SIG-M5 treated with dmso at 0.1 percent for 504 hours (cell line): ENCODE results near the gene NCK2.

Experiments
- DNase-seq: peaks from one replicate; lab custom pipeline; 2025; ENCODE audit not compliant: unreplicated experiment; lab: John Stamatoyannopoulos, UW

Gene NCK2

DNA sequence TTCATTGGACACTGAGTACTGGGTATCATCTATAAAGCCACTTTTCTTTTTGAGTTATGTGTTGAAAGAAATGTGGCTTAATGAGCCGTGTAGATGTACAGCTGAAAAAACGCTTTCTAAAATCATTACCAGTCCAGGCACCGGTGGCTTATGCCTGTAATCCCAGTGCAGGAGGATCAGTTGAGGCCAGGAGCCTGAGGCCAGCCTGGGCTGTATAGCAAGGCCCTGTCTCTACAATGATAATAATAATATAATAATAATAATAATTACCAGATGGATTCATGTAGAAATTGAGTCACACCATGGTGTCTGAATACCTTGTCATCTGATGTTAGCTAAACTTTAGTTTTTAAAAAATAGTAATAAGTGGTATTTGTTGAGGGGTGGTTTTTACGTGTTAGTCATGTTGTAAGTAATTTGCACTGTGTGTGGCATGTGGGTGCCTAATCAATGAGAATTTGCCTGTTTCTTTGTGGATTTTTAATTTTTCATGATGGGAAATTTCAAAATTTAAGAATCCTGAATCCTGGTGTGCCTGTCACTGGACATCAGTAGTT, 30.1 kb downstream of the NCK2 start:
- no peak for DNase-seq

DNA sequence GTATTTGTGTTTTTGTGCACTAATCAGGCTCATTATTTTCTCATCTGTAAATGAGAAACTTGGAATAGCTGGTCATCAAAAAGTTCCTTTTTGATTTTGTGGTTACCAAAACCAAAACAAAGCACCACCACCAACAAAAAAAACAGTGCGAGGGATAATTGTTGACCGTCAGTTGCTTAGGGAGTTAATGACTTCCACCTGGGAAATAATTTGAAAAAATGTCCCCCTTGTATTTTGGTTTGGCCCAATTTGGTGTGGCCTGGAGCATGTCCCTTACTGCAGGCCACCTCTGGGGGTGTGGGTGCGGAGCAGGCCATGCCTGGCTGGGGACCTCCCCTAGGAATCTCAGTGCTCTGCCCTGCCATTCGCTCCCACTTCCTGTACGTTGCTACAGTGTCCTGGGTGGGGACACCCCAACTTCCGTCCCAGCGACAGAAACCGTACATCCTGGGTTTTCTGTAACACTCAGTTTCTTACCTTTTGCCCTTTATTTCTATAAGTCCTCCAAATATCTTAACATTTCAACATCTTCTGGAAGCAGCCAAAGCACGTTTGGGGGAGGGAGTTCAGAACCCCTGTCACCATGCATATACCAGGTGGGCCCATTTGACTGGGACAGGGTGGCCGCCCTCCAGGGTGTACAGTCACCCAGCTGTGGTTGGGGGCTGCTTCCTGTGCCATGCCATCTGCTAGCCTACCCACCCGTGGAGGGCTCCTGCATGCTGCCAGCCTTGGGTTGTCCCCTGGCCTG, 31.3 kb downstream of the NCK2 start:
- no peak for DNase-seq

DNA sequence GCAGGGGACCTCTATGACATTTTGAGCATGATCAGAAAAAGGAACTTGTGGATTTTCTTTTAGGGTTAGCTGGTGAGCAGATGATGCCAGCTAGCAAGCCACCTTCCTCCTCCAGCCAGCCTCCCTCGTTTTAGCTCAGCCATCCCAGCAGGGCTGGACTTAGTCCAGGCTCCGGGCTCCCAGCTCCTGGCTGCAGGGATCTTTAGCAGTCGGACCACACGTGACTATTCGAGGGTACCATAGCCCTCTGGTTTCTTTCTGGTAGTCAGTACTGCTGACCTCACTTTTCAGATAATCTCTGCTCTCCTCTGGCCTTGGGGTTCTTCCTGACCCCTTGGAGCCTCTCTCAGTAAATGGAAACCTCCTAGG, 31.8 kb downstream of the NCK2 start:
- no peak for DNase-seq

DNA sequence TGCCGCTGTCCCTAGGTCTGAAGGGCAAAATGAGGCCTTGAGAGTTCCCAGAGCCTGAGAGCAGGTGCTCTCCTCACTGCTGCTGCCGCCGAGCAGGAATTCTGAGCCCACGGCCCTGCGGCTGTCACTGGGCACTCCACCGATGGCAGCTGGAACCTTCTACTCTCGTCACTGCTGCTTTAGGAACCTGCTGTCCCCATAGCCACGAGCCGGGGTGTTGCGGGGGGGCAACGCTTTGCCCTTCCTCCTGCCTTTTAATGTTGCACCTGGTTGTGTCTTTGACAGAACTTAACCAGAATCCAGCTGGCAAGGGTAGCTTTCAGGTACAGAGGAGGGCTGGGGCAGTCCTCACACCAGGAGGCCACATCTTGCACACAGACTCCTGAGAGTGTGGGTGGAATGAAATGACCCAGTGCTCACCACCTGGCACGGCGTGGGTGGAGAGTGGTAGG, 32.3 kb downstream of the NCK2 start:
- no peak for DNase-seq

DNA sequence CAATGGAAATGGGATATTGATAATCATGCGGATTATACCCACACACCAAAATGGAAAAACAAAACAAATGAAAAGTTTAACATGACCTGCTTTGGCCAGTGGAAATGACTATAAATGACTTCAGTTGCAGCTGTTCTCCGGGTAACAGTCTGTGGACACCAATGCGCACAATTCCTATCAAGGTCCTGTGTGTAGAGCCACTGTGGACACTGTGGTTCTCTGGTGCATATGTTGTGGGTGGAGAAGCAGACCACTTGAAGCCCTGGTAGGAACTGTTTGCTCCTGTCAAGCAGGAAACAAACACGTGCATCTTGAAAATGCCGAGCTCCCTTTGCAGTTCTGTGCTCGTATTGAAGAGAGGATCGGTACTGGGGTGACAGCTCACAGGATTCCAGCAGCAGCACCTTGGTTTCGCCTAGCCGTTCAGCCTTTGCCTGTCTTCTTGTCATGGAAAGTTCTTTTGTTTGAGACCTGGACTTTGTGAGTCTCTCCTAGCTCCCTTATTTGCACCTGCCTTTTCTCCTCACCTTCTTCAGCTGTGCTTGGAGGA, 32.9 kb downstream of the NCK2 start:
- DNase-seq = no peak

DNA sequence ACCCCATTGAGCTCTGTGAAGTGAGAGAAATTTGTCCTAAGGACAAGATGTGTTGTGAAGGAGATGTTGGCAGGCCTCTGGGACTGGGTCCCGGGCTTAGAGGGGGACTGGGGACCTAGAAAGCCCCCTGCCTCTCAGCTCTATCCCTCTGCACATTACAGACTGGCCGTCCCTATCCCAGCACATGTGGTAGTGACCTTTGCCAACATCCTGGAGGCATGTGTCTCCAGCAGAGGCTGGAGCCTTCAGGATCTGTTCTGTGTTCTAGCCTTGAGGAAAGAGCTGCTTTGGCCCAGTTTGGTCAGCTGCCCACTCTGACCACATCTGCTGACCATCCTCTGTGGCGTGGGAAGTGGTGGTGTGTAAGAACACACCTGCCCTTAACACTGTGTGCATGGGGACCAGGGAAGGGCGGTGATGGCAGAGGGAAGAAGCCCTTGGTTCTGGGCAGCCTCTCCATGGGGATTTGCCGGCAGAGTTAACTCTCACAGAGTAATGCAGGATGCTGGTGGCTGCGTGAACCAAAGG, 33.4 kb downstream of the NCK2 start:
- DNase-seq = no peak

DNA sequence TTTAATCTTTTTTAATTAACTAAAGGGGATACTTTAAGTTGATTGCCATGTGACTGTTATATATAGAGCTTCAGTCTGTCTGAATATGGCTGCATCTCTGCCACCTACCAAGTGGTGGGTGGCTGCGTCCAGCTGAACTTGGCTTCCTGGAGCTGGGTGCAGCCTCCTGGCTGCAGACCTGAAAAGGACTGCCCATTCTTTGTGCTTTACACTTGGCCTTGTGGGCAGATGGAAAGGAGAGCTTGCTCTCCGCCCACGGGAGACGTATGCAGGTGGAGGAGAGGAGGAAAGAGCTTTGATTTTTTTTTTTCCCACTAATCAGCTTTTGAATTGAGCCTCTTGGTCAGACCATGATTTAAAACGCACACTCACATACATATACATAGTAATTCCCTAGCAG, 34.7 kb downstream of the NCK2 start:
- no peak for DNase-seq

DNA sequence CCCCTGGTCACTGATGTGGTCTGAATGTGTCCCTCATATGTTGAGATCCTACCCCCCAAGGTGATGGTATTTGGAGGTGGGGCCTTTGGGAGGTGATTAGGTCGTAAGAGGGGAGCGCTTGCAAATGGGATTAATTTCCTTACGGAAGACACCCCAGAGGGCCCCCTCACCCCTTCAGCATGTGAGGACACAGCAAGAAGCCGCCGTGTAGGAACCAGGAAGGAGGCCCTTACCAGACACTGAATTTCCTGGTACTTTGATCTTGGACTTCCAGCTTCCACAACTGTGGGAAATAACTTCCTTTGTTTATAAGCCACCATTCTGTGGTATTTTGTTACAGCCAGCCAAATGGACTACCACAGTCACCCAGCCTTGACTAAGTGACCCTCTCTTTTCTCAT, 35.9 kb downstream of the NCK2 start:
- DNase-seq = no peak

DNA sequence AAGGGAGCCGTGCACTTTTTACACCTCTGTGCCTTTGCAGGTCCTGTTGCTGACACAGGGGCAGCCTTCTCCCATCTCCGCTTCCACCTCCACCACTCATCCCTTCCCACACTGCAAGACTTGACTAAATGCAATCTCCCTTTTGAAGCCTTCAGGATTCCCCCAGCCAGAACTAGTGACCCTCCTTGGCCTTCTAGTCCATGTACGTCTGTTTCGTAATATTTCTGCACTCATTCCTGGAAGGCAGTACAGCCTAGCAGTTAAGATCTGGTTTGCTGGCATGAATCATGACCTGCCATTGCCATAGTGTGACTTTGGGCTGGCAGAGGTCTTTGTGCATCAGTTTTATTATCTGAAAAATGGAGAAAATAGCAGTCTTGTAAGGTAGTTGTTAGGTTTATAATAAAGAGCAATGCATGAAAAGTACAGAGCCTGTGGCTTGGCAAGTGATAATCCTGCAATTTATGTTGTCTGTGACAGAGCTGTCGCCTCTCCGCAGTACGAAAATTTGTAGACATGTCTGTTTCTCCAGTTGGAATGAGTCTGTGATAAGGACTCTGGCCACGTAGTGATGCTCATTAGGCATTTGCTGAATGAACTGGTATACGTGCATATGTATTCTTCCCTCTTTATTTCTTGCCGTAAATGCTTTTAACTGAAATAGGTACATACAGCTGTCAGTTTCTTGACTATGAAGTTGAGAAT, 36.7 kb downstream of the NCK2 start:
- no peak for DNase-seq

DNA sequence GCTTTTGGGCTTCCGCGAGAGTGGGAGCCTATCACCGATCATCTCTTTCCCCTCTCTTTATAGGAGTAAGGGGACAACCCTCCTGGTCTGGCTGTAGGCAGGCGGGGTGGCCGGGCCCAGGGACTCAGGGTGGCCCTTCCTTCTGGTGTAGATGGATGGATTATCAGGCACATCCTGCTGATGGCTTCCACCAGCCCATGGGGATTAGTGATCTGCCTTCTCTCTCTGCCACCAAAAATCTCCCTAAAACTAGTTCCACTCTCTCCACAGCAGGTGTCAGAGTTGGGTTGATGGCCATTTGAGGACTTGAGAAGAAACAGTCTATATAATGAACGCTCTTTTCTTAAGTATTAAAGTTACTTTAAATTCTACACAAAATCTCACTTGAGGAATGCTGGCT, 37.4 kb downstream of the NCK2 start:
- no peak for DNase-seq

DNA sequence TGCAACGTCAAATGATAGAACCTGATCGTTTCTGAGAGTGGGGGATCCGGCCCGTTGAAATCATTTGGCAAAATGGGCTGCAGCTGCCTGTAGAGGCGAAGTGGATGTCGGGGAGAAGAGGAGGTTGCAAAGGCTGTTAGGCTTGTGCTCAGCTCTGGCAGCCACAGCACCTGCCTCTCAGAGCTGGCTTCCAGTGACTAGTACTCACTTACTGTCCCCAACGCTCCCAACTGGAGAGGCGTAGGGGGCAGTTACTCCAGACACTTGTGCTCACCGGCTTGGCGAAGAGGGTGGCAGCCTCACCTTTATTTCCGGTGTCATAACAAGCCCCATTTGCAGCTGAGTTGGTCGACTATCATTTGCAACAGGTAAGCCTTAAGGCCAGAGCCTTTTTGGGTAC, 37.9 kb downstream of the NCK2 start:
- DNase-seq = no peak

DNA sequence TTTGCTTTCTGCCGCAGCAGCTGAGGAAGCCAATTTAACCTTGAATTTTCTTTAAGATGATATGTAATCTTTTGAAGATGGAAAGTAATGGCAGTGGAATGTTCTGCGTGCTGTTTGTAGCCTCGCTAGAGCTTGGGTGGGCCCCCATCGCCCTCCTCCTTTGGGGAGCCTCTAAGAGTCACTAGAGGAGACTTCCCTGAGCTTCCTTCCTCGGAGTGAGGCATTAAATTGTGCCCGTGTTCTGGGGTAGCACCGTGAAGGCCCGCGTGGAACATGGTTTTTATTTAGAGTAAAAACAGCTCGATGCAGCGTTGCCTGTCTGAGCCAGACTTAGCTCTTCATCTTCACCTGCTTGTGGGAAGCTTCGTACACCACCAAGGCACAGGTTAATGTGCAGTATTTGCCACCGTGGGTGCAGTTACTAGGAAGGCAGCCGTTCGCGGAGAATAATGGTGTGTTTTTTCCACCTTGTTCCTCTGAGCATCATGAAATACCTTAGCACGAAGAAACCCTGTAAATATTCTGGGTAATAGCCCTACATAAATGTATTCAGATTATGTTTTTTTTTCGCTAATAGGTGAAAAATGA, 38.5 kb downstream of the NCK2 start:
- DNase-seq = no peak

DNA sequence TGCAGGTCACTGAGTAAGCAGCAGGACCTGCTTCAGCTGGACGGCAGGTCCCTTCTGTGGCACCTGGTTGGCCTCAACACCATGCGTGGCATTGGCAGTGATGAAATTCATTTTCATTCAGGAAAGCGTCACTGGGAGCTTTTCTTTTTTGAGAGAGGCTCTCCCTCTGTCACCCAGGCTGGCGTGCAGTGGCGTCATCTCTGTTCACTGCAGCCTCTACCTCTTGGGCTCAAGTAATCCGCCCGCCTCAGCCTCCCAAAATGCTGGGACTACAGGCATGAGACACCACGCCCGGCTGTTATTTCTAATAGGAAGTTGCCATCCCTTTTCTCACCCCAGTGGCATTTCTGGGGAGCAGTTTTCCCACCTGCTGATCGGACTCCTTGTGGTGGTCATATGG, 39.3 kb downstream of the NCK2 start:
- no peak for DNase-seq

DNA sequence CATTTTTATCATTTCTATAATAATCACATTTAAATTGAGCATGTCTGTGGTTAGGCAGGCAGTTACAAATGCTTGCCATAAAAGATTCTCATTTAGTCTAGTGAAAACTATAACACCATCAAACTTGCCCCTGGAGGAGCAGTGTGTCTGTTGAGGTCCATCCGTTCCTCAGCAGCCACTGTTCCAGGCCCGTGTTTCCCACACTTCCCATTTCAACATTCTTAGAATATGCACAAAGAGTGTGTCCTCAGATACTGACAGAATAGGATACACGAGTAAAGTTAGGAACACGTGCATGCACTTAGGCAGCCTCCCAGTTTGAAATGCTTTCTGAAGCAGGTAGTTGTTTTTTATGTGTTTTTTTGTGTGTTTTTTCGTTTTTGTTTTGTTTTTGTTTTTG, 39.9 kb downstream of the NCK2 start:
- DNase-seq = no peak

DNA sequence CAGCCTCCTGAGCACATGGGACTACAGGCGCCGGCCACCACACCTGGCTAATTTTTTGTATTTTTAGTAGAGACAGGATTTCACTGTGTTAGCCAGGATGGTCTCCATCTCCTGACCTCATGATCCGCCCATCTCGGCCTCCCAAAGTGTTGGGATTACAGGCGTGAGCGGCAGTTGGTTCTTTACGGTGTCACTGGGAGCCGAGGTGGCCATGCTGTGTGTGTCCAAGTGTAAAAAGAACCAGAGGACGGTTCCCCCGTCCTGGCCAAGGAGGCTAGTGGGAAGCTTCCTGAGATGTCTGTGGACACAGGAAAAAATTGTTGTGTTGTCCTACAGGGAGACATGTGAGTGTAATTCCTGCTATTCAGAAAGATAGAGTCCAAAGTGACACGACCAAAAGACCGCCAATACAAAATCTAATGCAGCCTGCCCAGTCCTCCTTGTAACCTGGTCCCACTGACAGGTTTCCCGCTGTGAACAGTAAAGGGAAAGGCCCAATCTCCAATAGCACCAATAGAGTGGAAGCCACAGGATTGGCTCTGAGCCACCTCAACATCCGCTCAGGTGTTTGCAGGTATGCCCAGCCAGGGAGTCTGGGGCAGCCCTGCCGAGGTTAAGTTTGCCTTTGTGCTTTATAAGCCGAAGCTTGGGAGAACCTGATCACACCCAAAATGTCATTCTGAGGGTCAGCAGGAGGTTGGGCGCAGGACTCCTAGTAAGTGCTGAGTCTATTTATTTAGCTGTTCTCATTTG, 40.6 kb downstream of the NCK2 start:
- no peak for DNase-seq

DNA sequence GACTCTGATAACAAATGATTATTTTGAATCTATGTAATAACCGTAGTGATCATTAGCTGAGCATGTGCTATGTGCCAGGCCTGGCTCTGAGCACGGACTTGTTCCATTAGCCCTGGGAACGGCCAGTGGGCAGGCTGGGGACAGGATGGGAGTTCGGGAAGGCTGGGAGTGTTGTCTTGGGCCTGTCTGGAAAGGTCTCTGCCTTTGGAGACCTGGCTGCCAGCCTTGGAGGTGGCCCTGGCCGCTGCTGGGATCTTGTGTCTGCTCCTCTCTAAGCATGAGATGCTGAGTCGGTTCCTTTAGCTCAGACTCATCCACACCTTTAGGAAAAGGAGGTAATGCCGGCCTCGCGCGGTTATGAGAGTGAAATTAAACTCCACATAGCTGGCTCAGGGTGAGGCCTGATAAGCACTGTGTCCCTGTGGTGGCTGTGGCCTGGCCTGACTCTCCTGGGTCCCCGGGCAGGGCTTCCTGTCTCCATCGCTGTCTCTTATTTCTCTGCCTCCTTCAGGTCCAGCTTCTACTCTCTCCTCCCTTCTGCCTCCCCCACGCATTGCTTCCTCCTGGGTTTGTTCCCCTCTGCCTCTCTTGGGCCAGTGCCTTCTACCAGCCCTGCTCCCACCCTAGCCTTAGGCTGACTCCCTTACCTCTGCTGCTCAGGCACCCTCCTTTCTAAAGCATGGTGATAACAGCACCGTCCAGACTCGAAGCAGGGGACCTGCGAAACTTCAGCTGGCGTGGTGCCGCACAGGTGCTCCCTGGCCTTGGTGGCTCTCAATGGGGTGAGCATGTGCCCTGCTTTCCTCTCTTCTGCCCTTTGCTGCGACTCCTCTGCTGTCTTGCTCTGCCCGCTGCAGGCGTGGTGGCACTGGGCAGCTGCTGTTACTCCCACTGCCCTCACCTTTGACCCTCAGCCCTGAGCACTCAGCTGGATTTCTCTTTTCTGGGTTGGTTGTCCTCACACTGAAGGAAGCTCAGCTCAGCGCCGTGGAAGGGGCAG, 41.8 kb downstream of the NCK2 start:
- DNase-seq = peak; percentile 27

DNA sequence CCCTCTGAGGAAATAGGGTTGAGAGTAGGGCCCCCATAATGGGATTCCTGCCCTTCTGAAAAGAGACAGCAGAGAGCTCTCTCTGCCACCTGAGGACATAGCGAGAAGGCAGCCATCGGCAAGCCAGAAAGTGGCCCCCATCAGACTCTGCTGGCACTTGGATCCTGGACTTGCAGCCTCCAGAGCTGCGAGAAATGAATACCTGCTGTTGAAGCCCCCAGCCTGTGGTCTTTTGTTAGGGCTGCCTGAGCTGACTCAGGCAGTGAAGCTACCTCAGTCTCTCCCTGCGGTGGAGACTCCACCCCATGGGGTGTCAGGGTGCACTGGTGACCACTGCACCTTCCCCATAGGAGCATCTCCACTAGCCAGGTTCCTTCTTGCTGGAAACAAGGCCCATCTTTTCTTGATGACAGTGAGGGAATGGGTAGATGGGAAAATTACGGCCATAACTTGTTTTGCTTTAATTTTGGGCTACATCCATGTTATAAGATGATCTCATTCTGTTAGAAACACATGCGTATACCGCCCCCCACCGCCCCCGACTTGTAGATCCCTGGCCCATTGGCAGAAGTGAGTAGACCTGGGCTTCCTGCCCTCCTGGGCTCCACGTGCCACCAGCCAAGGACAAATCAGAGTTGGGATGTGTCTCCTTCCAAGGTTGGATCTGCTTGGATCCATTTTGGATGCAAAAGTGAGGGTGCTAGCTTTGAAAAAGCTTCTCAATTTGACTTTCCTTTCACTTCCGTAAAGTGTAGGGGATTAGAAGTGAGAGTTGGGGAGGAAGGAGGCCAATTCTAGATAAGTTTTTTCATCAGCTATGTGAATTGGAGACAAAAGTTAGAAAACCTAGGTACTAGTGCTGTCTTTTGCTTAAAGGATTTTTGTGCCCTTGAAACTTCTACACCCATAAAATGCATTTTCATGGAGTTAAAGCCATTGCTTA, 42.9 kb downstream of the NCK2 start:
- peak; percentile 25 for DNase-seq

DNA sequence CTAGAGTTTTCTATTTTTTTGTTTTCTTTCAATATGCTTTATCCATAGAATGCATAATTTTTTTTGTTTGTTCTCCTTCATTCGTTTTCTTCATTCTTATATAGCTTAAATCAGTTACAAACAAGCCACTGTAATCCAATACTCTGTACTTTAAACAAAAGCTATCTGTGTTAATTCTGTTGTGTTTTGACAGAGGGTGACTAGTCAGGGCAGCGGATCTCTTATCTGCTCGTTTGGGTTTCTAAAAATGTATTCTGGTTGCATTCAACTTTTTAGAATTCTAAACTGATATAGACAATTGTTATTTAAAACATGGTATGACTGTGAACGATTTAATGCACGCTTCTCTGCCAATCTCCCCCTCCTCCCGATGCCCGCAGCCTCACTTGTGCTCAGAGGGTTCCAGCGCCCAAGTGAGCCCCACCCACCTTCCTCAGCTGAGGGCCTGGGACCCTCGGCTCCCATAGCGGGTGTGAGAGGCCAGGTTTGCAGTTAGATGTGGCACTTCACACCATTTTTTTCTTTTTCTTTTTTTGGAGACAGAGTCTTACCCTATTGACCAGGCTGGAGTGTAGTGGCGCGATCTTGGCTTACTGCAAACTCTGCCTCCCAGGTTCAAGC, 44.1 kb downstream of the NCK2 start:
- DNase-seq = no peak
